OCI-LY7 (cell line): ENCODE results near the gene P3H2.

Experiments used
- EZH2phosphoT487 ChIP-seq: fragments of 200-600 bp; sonication (generic); IDR thresholded peaks from 2 replicates; pipeline ENCODE4 v1.6.1; 2018; ENCODE audit warnings: low read depth, borderline replicate concordance, mild to moderate bottlenecking, mixed run types, antibody characterized with exemption, low read length, moderate library complexity, mixed read lengths
- TF ChIP-seq, protein P1 (sequence below): fragments of 200-600 bp; sonication (generic); conservative IDR thresholded peaks from 2 replicates; pipeline ENCODE4 v1.5.1; 2014; ENCODE audit warnings: mild to moderate bottlenecking, antibody characterized with exemption, low read length, moderate library complexity, mixed read lengths

DNA sequence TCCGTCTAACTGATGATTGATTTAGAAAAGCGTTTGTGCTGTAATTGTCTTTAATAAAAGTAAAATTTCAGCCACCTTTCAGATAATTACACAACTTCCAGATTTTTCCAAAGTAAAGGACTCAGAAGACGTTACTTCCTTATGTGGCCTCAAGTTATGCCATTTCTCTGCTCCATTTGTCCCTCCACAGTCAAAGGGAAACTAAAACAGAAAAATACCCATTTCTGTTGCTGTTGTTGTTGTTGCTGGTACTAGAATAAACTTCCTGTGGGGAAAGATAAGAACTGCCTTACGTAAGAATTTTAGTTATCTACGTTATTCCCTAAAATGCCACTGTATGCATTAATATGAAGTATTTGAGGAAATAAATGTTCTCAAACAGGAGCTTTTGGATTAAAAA, 153.9 kb downstream of the P3H2 start:
- TF ChIP-seq, protein P1, sequence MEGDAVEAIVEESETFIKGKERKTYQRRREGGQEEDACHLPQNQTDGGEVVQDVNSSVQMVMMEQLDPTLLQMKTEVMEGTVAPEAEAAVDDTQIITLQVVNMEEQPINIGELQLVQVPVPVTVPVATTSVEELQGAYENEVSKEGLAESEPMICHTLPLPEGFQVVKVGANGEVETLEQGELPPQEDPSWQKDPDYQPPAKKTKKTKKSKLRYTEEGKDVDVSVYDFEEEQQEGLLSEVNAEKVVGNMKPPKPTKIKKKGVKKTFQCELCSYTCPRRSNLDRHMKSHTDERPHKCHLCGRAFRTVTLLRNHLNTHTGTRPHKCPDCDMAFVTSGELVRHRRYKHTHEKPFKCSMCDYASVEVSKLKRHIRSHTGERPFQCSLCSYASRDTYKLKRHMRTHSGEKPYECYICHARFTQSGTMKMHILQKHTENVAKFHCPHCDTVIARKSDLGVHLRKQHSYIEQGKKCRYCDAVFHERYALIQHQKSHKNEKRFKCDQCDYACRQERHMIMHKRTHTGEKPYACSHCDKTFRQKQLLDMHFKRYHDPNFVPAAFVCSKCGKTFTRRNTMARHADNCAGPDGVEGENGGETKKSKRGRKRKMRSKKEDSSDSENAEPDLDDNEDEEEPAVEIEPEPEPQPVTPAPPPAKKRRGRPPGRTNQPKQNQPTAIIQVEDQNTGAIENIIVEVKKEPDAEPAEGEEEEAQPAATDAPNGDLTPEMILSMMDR, result no peak
- no peak for TF ChIP-seq EZH2phosphoT487
